GM12865 (cell line): Measurements from ENCODE around the gene MAB21L3.

Experiments
- DNase-seq: peaks from one replicate; pipeline ENCODE4 v3.0.0; 2010; ENCODE audit warnings: low read depth
- H3K4me3 ChIP-seq: 2 replicates; pipeline ENCODE4 v1.5.1; 2011; ENCODE audit warnings: mild to moderate bottlenecking, low read depth, low read length, control low read depth
- CTCF ChIP-seq: IDR thresholded peaks from 2 replicates; pipeline ENCODE4 v1.5.1; 2011; ENCODE audit warnings: low read length, control low read depth, low read depth, inconsistent platforms; ENCODE audit not compliant: insufficient read depth; ENCODE audit errors: missing control alignments

The MAB21L3 gene

DNA sequence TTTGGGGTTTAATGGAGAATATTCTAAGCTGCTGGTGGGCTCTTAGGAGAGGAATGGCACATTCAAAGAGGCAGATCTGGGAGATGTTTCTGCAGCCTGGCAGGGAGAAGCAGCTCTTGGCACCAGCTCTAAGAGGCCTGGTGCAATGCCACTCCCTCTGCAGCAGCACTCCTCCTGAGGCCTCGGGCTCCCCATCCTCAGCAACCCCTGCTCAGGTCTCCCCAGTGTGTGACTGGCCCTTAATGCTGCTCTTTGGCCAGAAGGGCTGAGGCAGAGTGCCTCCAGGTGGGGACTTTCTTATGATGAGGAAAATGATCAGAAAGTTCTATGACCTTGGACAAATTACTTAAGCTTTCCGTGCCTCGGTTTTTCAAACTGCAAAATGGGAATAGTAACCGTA is 55.5 kb downstream of the MAB21L3 start:
- TF ChIP-seq CTCF, result no peak
- DNase-seq, result no peak
- H3K4me3 ChIP-seq, result no peak overlapping the region

GRCh38 chr1:116167625-116168276 is 56.6 kb downstream of the MAB21L3 start:
- TF ChIP-seq CTCF, result no peak
- DNase-seq, result no peak
- H3K4me3 ChIP-seq, result peak overlapping the region; percentile 56

- H3K4me3 ChIP-seq, result peak overlapping the region; percentile 56
- DNase-seq, result peak; percentile 81
- peak; percentile 93 for TF ChIP-seq CTCF
Observed at GRCh38 chr1:116168277-116169032, 57.3 kb downstream of the MAB21L3 start.

- no peak overlapping the region for H3K4me3 ChIP-seq
- no peak for TF ChIP-seq CTCF
- no peak for DNase-seq
Observed at GRCh38 chr1:116169898-116170297, 58.7 kb downstream of the MAB21L3 start.

- no peak for DNase-seq
- no peak overlapping the region for H3K4me3 ChIP-seq
- no peak for TF ChIP-seq CTCF
Observed at GRCh38 chr1:116170721-116171589, 59.8 kb downstream of the MAB21L3 start.

GRCh38 chr1:116172666-116173065 is 61.5 kb downstream of the MAB21L3 start:
- no peak overlapping the region for H3K4me3 ChIP-seq
- no peak for DNase-seq
- TF ChIP-seq CTCF, result no peak
